GM18907 (cell line): ENCODE results near the gene CHSY1.

Experiments
- ATAC-seq: cut with Tn5 transposase; IDR thresholded peaks from one replicate; pipeline ENCODE4 v1.9.1; 2021; ENCODE audit warnings: mild to moderate bottlenecking, moderate library complexity; ENCODE audit not compliant: unreplicated experiment

Gene CHSY1

GRCh38 chr15:101189409-101190091 is 62.3 kb downstream of the CHSY1 start:
- ATAC-seq: no peak

GRCh38 chr15:101188637-101189408 is 63.0 kb downstream of the CHSY1 start:
- ATAC-seq: peak; percentile 58

- peak; percentile 33 for ATAC-seq
Observed at GRCh38 chr15:101187820-101188636, 63.8 kb downstream of the CHSY1 start.

- ATAC-seq: no peak
Observed at GRCh38 chr15:101185770-101186169, 66.1 kb downstream of the CHSY1 start.

- no peak for ATAC-seq
Observed at GRCh38 chr15:101185336-101185735, 66.5 kb downstream of the CHSY1 start.

- no peak for ATAC-seq
Observed at GRCh38 chr15:101184830-101185229, 67.0 kb downstream of the CHSY1 start.

GRCh38 chr15:101183931-101184305 is 67.9 kb downstream of the CHSY1 start:
- no peak for ATAC-seq

- ATAC-seq: no peak
Observed at GRCh38 chr15:101183226-101183930, 68.5 kb downstream of the CHSY1 start.

GRCh38 chr15:101182215-101182614 is 69.6 kb downstream of the CHSY1 start:
- no peak for ATAC-seq

GRCh38 chr15:101181349-101181748 is 70.5 kb downstream of the CHSY1 start:
- ATAC-seq: no peak

GRCh38 chr15:101180620-101181307 is 71.1 kb downstream of the CHSY1 start:
- no peak for ATAC-seq

GRCh38 chr15:101179341-101180153 is 72.3 kb downstream of the CHSY1 start:
- no peak for ATAC-seq

GRCh38 chr15:101178931-101179330 is 72.9 kb downstream of the CHSY1 start:
- ATAC-seq: no peak

- ATAC-seq: no peak
Observed at GRCh38 chr15:101178479-101178878, 73.4 kb downstream of the CHSY1 start.

- no peak for ATAC-seq
Observed at GRCh38 chr15:101177866-101178265, 74.0 kb downstream of the CHSY1 start.

GRCh38 chr15:101176625-101177024 is 75.2 kb downstream of the CHSY1 start:
- ATAC-seq: no peak

GRCh38 chr15:101175401-101175800 is 76.4 kb downstream of the CHSY1 start:
- no peak for ATAC-seq

GRCh38 chr15:101174152-101174920 is 77.5 kb downstream of the CHSY1 start:
- no peak for ATAC-seq
